ENCODE results near the gene CHODL. TPM values are rescaled to one million over a fixed set of nuclear protein-coding genes. Genes with fewer than 3 reads are reported as not detected.

Gene CHODL
- total and polyA plus RNA-seq, 8 donors, result 0.40 to 2.9 (median 1.0) TPM; not detected in 4

- TF ChIP-seq POLR2AphosphoS5 (IDR thresholded peaks at IDR 0.05) (no peak), CTCF (IDR thresholded peaks at IDR 0.05) (no peak), POLR2A (IDR thresholded peaks at IDR 0.05) (no peak), EP300 (IDR thresholded peaks at IDR 0.05) (no peak)
- no peaks in the 10 kb centered on the region for H3K4me1 ChIP-seq
- H3K27me3 ChIP-seq, result no peaks in the 10 kb centered on the region
- DNase-seq, result no peak
- no peak overlapping the region for H3K4me3 ChIP-seq
- intact Hi-C loops (cut with DNase I; ENCODE audit: low total_unique reads), result no loop called here
- no peaks in the 10 kb centered on the region for H3K9me3 ChIP-seq
- H3K27ac ChIP-seq, result no peak overlapping the region
- H3K36me3 ChIP-seq, result no peaks in the 10 kb centered on the region
- 73 to 84% (median 77%) methylated on average over 2 of the region's 2 CpGs for WGBS, 5 donors
These were observed 21.3 kb downstream of the CHODL start for GRCh38 chr21:18265944-18266343.

DNA sequence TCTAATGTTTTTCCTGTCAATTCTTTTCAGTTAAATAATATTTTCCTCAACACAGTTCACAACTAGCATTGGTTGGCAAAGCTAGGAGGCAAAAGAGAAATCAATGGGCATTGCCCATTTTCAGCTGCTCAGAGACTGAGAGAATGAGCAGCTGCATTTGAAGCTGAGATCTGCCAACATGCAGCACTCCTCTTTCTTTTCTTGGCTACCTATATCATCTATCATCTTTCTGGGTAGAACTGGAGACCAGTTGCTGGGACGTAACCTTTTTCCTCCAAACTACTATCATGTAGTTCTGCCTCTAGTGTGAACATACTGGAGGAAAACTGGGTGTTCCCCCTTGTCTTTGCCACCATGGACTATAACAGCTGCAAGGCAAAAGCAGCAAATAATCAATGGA is 22.9 kb downstream of the CHODL start:
- no peaks in the 10 kb centered on the region for H3K9me3 ChIP-seq
- H3K4me3 ChIP-seq, result no peak overlapping the region
- intact Hi-C loops (cut with DNase I; ENCODE audit: low total_unique reads), result no loop called here
- DNase-seq, result no peak
- no peaks in the 10 kb centered on the region for H3K27me3 ChIP-seq
- no peaks in the 10 kb centered on the region for H3K4me1 ChIP-seq
- no peak overlapping the region for H3K27ac ChIP-seq
- H3K36me3 ChIP-seq, result no peaks in the 10 kb centered on the region
- TF ChIP-seq POLR2AphosphoS5 (IDR thresholded peaks at IDR 0.05), result no peak
- no peak for TF ChIP-seq POLR2A (IDR thresholded peaks at IDR 0.05)
- no peak for TF ChIP-seq CTCF (IDR thresholded peaks at IDR 0.05)
- TF ChIP-seq EP300 (IDR thresholded peaks at IDR 0.05), result no peak
- 69 to 100% (median 91%) methylated on average over 1 of the region's 1 CpG for WGBS, 5 donors

DNA sequence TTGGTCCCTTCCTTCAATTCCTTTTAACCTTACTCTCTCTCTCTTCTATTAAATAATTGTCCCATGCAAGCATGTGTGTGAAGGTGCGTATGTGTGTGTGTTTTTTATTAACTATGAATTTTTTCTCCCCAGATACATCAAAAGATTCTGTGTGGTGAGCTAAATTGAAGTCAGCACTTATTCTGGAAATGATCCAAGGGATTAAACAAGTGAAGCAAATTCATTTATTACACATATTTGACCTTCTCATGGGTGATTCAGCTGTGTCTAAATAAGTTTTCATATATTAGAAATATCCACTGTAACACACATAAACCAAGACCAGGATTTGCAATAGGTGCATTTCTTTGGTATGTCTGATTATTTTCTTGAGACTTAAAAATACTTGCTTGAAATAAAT is 24.3 kb downstream of the CHODL start:
- intact Hi-C loops (cut with DNase I; ENCODE audit: low total_unique reads), result no loop called here

GRCh38 chr21:18269856-18270255 is 25.2 kb downstream of the CHODL start:
- intact Hi-C loops (cut with DNase I; ENCODE audit: low total_unique reads), result no loop called here
- 82 to 94% (median 89%) methylated on average over 7 of the region's 7 CpGs for WGBS, 5 donors
- no peaks in the 10 kb centered on the region for H3K9me3 ChIP-seq

More for the DNA sequence above, 24.3 kb downstream of the CHODL start:
- H3K4me3 ChIP-seq, result no peak overlapping the region
- no peaks in the 10 kb centered on the region for H3K36me3 ChIP-seq
- 75 to 96% (median 93%) methylated on average over 1 of the region's 1 CpG for WGBS, 5 donors
- no peak overlapping the region for H3K27ac ChIP-seq
- no peaks in the 10 kb centered on the region for H3K4me1 ChIP-seq
- DNase-seq, result no peak
- H3K27me3 ChIP-seq, result no peaks in the 10 kb centered on the region
- H3K9me3 ChIP-seq, result no peaks in the 10 kb centered on the region
- no peak for TF ChIP-seq POLR2A (IDR thresholded peaks at IDR 0.05)
- TF ChIP-seq POLR2AphosphoS5 (IDR thresholded peaks at IDR 0.05), result no peak
- TF ChIP-seq CTCF (IDR thresholded peaks at IDR 0.05), result no peak
- no peak for TF ChIP-seq EP300 (IDR thresholded peaks at IDR 0.05)

More at GRCh38 chr21:18269856-18270255, 25.2 kb downstream of the CHODL start:
- DNase-seq, result no peak
- no peak overlapping the region for H3K4me3 ChIP-seq
- no peak for TF ChIP-seq CTCF (IDR thresholded peaks at IDR 0.05)
- no peak for TF ChIP-seq POLR2A (IDR thresholded peaks at IDR 0.05)
- no peak for TF ChIP-seq EP300 (IDR thresholded peaks at IDR 0.05)
- TF ChIP-seq POLR2AphosphoS5 (IDR thresholded peaks at IDR 0.05), result no peak
- H3K36me3 ChIP-seq, result no peaks in the 10 kb centered on the region
- no peak overlapping the region for H3K27ac ChIP-seq
- no peaks in the 10 kb centered on the region for H3K27me3 ChIP-seq
- H3K4me1 ChIP-seq, result no peaks in the 10 kb centered on the region

Data from stomach (tissue), 9 donors.